Tongue (tissue), 2 donors: ENCODE results near the gene DGKI. TPM values are rescaled to one million over a fixed set of nuclear protein-coding genes. Genes with fewer than 3 reads are reported as not detected.

Experiments
- DNase-seq: peaks from one replicate; pipeline ENCODE4 v3.0.0-alpha.2; 2015
- total RNA-seq: library from RNA; depleted of rRNA; stranded (reverse); fragments of >200 nt; gene quantifications from one replicate; pipeline ENCODE4 v1.2.3, GENCODE V29; 2014

Gene DGKI
- total RNA-seq, 1 donor from 2014 or later = 5.6 TPM

- DNase-seq = no peak
Measured at GRCh38 chr7:137652721-137653120, 194.1 kb downstream of the DGKI start.

DNA sequence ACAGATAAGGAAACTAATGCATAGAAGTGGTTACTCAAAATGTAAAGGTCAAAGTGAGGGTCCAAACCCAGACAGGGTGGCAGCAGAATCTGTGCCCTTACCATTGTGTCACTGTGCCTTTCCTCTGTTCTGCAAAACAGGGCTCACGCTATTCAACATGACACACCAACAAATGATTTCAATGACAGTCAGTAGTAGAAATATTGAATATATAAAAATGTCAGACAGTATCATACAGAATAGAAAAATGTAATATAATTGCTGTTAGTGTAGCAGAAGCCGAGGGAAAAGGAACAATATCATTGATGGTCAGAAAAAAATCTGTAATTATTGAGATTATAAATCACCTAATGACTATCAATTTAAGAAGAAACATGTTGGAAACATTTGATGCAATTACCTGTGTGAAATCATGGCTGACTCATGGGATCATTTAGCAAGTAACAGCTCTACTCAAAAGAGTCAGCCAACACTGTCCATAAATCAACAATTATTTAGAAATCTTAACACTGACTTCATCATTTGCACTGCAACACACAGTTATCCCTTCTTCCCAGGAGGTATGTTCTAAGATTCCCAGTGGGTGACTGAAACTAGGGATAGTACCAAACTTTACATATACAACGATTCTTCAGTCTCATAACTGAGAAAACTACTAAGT lies 198.7 kb downstream of the DGKI start:
- no peak for DNase-seq

DNA sequence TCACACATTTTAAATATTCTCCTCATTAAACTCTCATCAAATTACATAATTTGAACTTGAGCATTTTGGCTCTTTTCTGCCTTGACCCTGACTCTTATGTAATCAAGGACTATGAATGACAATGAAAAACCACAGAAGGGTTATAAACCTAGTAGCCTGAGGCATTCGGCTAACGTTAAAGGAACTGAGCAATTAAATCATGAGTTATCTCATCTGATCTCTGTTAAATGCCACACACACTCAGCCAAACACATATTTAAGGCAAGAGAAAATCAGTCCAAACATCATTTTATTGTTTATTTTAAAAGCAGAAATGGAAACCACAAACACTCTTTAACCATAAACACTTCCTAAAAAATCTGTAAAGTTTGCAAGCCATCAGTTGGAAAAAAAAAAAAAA lies 204.3 kb downstream of the DGKI start:
- no peak for DNase-seq

GRCh38 chr7:137642031-137642430 lies 204.7 kb downstream of the DGKI start:
- no peak for DNase-seq

DNA sequence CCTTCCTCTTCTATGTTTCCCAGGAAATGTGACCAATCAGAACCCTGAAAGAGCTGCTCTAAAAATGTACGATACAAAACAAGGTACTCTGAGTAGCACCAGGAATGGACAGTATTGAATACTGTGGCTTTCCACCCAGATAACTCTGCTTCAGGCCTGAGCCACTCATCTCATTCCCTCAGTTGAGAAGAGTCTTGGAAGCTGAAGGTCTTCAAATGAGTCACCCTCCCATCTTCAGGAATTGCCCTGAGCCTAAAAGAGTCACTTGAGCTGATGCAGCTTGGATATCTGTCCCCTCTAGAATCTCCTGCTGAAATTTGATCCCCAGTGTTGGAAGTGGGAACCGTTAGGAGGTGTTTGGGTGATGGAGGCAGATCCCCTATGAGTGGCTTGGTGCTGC lies 210.4 kb downstream of the DGKI start:
- DNase-seq = no peak

- DNase-seq = no peak
Measured at GRCh38 chr7:137635874-137636273, 210.9 kb downstream of the DGKI start.

- DNase-seq = no peak
Measured at GRCh38 chr7:137635132-137635531, 211.6 kb downstream of the DGKI start.

DNA sequence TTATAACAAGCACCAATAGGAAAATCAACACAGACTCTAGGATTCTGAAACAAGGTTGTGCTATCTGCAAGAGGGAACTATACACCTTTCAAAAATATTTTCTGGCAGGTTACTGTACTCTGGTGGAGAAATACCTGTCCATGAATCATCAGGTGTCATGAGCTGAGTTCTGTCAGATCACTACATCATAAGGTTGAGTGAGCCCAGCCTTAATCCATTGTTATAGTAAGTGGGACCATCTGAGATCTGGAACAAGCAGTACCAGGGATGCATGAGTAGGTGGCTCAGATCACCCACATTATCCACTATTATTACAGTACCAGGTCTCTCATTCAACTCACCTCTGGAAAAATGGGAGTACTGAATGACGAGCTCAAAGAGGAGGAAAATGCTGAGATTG lies 212.4 kb downstream of the DGKI start:
- DNase-seq = no peak

DNA sequence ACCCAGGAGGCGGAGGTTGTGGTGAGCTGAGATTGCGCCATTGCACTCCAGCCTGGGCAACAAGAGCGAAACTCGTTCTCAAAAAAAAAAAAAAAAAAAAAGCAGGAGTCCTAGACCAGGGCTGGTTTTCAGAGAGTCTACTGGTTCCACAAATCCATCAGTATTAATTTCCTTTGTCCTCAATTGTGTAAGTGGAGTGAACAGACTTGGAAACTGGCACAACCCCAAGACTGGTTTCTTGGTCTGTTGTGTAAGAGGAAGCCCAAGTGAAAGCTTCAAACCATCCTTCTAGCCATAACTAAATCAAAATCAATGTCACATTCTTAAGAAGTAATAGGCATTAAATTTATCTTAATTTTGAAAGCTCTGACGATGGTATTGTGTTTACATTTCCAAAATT lies 213.6 kb downstream of the DGKI start:
- no peak for DNase-seq

GRCh38 chr7:137628216-137628615 lies 218.6 kb downstream of the DGKI start:
- peak; percentile 35 for DNase-seq

DNA sequence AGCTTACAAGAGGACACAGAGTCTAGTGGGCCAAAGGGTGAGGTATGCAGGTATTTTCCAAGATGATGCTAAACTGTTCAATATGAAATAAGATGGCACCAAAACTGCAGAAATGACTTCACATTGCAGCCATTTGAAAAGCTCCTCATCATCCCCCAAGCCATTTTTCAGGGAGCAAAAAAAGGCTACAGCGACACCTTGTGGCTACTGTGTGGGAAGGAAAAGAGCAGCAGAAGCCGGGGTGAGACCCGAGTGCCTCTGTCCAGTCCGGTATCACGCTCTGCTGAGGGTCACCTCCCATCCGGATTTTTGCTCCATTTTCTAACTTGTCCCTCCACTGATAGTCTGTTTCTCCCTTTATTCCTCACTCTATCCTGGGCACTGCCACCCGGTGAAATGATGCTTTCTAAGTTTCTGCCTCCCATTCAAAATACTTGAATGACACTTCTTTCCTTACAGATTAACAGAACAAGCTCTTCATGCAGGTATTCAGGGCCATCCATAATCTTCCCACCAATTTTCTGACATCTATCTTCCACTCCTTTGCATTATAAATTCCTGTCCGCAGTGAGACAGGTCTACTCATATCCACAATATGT lies 220.2 kb downstream of the DGKI start:
- peak; percentile 62 for DNase-seq

DNA sequence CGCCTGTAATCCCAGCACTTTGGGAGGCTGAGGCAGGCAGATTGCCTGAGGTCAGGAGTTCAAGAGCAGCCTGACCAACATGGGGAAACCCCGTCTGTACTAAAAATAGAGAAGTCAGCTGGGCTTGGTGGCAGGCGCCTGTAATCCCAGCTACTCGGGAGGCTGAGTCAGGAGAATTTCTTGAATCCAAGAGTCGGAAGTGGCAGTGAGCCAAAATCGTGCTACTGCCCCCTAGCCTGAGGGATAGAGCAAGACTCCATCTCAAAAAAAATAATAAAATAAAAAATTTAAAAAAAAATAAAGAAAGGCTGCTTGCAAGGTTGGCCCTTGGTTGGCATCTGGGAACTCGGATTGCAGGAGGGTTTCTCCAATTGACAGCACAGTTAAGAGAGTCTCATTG lies 221.6 kb downstream of the DGKI start:
- no peak for DNase-seq

DNA sequence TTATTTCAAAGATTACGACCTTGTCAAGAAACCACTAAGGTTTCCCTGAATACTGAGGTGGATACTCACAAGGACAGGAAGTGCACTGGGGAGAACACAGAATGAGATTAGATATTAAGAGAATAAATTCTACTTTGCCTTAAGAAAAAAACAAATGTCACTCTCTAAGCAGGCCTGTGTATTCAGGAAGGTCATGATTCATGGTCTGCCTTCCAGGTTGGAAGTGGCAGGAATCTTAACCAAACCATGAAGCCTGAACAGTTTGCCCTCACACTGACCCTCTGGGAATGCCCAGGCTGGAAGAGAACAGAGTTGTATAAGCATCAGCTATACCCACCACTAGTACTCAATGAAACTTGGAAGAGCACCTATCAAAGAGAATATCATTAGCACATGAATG lies 227.6 kb downstream of the DGKI start:
- DNase-seq = no peak

DNA sequence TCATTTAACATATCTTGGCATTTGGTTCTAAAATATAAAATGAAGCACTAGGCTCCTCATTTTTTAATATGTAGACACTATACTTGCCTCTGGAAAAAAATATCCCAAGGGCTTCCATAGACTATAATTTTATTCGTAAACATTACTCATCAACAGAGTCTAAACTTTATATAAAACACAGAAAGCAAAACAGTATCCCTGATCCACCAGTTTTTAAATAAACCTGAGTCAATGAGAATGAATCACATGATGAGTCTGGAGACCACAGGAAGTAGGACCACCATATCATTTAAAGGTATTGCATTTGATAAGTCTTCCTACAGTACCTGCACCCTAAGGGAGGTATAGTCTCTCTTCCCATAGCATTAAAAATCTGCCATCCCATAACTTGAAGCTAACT lies 228.0 kb downstream of the DGKI start:
- DNase-seq = no peak

- no peak for DNase-seq
Measured at GRCh38 chr7:137613006-137613525, 233.7 kb downstream of the DGKI start.

DNA sequence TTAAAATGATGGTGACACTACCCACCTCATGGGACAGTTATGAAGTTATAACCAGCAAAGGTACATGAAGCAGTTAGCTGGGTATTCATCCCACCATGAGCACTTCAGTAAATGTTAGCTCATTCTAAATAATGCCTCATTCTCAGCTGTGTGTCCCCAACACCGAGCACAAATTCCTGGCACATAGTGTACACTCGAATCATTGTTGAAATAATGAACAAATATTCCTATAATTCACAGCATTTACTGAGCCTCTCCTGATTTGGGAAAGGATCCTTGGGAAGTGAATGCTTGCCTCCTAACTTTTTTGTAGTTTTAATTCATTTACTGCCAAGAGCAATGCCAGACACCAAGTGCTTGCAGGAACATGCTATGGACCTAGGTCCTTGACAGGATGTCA lies 235.2 kb downstream of the DGKI start:
- no peak for DNase-seq

DNA sequence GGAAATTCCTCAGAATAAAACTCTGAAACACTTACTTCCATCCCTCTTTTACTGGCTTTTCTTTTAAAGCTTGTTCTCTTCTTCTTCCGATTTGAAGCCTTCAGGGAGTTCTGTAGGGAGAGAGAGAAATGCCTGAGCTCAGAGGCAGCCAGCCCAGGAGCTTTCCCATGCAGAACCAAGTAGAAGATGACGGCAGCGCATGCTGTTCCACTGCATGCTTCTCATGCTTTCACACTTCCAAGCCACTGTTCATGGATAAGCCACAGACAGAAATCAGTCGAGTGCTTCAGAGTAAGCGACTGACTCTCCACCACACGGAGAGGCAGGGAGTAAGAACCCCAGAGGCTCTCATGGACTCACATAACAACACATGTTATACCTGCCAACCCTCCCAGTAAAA lies 237.3 kb downstream of the DGKI start:
- DNase-seq = no peak

- peak; percentile 80 for DNase-seq
Measured at GRCh38 chr7:137606061-137606674, 240.6 kb downstream of the DGKI start.

DNA sequence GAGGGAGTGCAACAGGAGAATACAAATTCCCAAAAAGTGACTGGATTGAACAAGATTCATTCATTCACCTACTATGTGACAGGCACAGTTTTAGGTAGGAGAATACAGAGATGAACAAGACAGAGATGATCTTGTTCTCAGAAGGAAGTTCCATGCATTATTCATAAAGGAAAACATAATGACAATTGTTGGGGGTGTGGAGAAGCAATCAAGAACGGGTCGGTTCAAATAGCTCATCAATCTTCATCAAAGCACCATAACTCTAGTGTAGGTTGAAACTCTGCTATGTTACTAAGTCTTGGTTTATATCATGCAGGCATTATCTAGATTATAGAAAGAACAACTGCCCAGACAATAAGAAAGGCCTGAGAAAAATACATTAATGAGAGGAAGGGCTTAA lies 243.7 kb downstream of the DGKI start:
- DNase-seq = no peak

- no peak for DNase-seq
Measured at GRCh38 chr7:137601642-137602041, 245.1 kb downstream of the DGKI start.

DNA sequence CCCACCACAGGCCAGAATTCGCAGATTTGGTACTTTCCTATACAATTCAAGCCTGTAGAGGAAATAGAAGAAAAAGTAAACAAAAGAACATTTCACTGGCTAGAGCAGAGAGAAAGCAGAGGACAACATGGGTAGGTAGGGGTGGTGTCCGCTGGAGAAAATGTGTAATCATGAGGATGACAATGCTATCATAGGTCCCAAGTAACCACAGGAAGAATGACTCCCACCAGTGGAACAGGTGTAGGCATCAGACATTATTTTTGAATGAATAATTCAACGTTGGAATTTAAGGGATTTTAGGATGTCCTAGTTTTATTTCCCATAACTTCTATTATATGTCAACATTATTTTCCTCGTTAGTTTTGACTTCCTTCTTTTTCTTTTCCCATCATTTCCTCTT lies 248.9 kb downstream of the DGKI start:
- DNase-seq = no peak

- DNase-seq = no peak
Measured at GRCh38 chr7:137593115-137593711, 253.6 kb downstream of the DGKI start.

DNA sequence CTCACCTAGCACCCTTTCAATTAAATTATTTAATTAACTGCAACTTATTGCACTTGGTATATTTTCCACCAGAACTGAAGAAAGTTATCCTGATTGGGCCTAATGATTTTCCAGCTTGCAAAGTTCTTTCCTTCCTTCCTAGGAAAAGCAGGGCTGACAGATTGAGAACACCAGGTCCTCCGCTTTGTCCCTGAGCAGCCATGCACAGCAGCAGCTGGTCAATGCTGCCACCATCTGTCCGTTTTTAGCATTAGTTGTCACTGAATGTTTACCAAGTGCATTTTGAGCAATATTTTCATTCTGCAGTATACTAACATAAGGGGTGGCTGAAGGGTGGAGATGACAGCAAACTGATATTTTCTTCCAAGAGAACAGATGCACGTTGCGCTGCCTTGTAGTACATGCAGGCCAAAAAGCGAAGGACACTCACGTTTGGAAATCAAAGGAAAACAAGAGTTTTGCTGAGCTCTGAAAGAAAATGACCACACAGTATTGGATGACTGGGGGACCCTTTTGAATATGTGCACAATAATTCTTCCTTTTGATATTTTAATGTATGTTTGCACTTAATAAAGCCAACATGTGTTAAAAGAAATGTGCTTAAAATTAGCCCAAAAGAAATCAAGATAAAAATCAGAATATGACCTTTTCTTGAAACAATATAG lies 254.4 kb downstream of the DGKI start:
- peak; percentile 90 for DNase-seq
